SU-DHL-6 (cell line): ENCODE results near the gene ACSF3.
"Not testable (repeated sequence)": the region's sequence is repeated elsewhere in the genome, so short reads cannot be mapped to it uniquely, and the experiment has no call there.

Experiments
- CTCF ChIP-seq: fragments of 200-600 bp; sonication (generic); IDR thresholded peaks from one replicate; pipeline ENCODE4 v1.5.1; 2017; ENCODE audit warnings: antibody characterized with exemption, mild to moderate bottlenecking, low read length, moderate library complexity; ENCODE audit not compliant: insufficient read depth, poor library complexity, severe bottlenecking
- EZH2phosphoT487 ChIP-seq: fragments of 200-600 bp; sonication (generic), shearing (Covaris generic); conservative IDR thresholded peaks from 2 replicates; pipeline ENCODE4 v1.6.1; 2018; ENCODE audit warnings: mild to moderate bottlenecking, antibody characterized with exemption, low read length, moderate library complexity, mixed read lengths

- not testable (repeated sequence) for TF ChIP-seq CTCF, EZH2phosphoT487
Observed at GRCh38 chr16:89093252-89093601, 425 bp upstream of the ACSF3 start.
